Endodermal cell (in vitro differentiated cells): ENCODE data around the gene MUTYH. TPM values are rescaled to one million over a fixed set of nuclear protein-coding genes. Genes with fewer than 3 reads are reported as not detected.
"Not testable (repeated sequence)": the region's sequence is repeated elsewhere in the genome, so short reads cannot be mapped to it uniquely, and the experiment has no call there.

Experiments used
- DNase-seq: peaks from one replicate; pipeline ENCODE4 v3.0.0-alpha.2; 2017
- H3K27ac ChIP-seq: 2 replicates; pipeline ENCODE4 v1.5.1; 2013; ENCODE audit warnings: mild to moderate bottlenecking, low read depth, low read length, moderate library complexity
- H3K27me3 ChIP-seq: 2 replicates; pipeline ENCODE4 v1.6.1; 2013; ENCODE audit warnings: mild to moderate bottlenecking, low read length, moderate library complexity; ENCODE audit not compliant: insufficient read depth, control insufficient read depth, poor library complexity, severe bottlenecking
- H3K36me3 ChIP-seq: 2 replicates; pipeline ENCODE4 v1.7.0; 2013; ENCODE audit warnings: mild to moderate bottlenecking, low read length, moderate library complexity; ENCODE audit not compliant: control insufficient read depth, insufficient read depth
- H3K4me1 ChIP-seq: one replicate; pipeline ENCODE4 v1.7.0; 2013; ENCODE audit warnings: low read length; ENCODE audit not compliant: control insufficient read depth, insufficient read depth
- H3K4me3 ChIP-seq: 2 replicates; pipeline ENCODE4 v1.5.1; 2013; ENCODE audit warnings: mild to moderate bottlenecking, low read length, moderate library complexity
- H3K9ac ChIP-seq: 2 replicates; pipeline ENCODE4 v1.6.1; 2013; ENCODE audit warnings: mild to moderate bottlenecking, low read length, moderate library complexity; ENCODE audit not compliant: poor library complexity, severe bottlenecking; ENCODE audit errors: extremely low read depth
- H3K9me3 ChIP-seq: 2 replicates; pipeline ENCODE4 v1.6.1; 2013; ENCODE audit warnings: mild to moderate bottlenecking, low read length, moderate library complexity; ENCODE audit not compliant: control insufficient read depth
- H3K27ac Mint-ChIP-seq: 2 replicates; pipeline ENCODE4 v1.8.0; 2020; ENCODE audit warnings: mixed read lengths
- H3K27me3 Mint-ChIP-seq: 2 replicates; pipeline ENCODE4 v1.8.0; 2021; ENCODE audit warnings: mild to moderate bottlenecking, mixed read lengths; ENCODE audit not compliant: insufficient read depth
- H3K36me3 Mint-ChIP-seq: 2 replicates; pipeline ENCODE4 v1.8.0; 2020; ENCODE audit warnings: low read depth, mixed read lengths
- H3K4me1 Mint-ChIP-seq: 2 replicates; pipeline ENCODE4 v1.8.0; 2020; ENCODE audit warnings: mixed read lengths
- H3K4me3 Mint-ChIP-seq: 2 replicates; pipeline ENCODE4 v1.8.0; 2020; ENCODE audit warnings: mild to moderate bottlenecking, moderate library complexity, mixed read lengths
- H3K9me3 Mint-ChIP-seq: 2 replicates; pipeline ENCODE4 v1.8.0; 2020; ENCODE audit warnings: mild to moderate bottlenecking, mixed read lengths
- WGBS, 2 experiments: methylation state at CpG; one replicate each; pipeline versions ENCODE4 v1.1.5 to v1.1.7; 2013; ENCODE audit warnings: missing lambda C conversion rate in 2 of 2, mixed read lengths in 1 of 2; ENCODE audit not compliant: insufficient coverage in 1 of 2, insufficient read length in 1 of 2; 5-methylcytosine and 5-hydroxymethylcytosine counted together
- long read RNA-seq, 4 experiments: library from polyadenylated mRNA in 2 of 4; library from RNA in 1 of 4; library from capped mRNA in 1 of 4; stranded (forward) in 3 of 4; unstranded in 1 of 4; transcript quantifications; one replicate each; pipeline ENCODE4 v2.0.0, GENCODE V29; 2020 to 2021; ENCODE audit warnings: inconsistent platforms in 1 of 4
- polyA plus RNA-seq, 2 experiments: library from polyadenylated mRNA; stranded (reverse); fragments of 50-300 nt; gene quantifications; one replicate each; pipeline ENCODE4 v1.2.3, GENCODE V29; 2013
- total RNA-seq, 2 donors: library from RNA; stranded (reverse); fragmentation: NEBNext Ultra II Directional in 1 of 2; extraction: Animal tissue kit (Norgen Biotek cat#: 25700) in 1 of 2; gene quantifications; 2 replicates in 1 of 2; 3 replicates in 1 of 2; pipeline ENCODE4 v1.2.1, GENCODE V29; 2021
- TF ChIP-seq, protein P1 (sequence below): fragments of 200-600 bp; sonication (generic); conservative IDR thresholded peaks from 2 replicates; pipeline ENCODE4 v1.5.0; 2021; ENCODE audit warnings: antibody characterized with exemption, mild to moderate bottlenecking

The MUTYH gene
- total RNA-seq: 10 to 100 TPM; 60.5 to 60.9 TPM
- 51.0 TPM for polyA plus RNA-seq (2013, experiment 1 of 2)
- polyA plus RNA-seq (2013, experiment 2 of 2): 38.1 TPM
- long read RNA-seq, experiment 1, partial matches to known transcripts: 4 of 15 reads
- long read RNA-seq, experiment 1, other reads (novel, unspliced or antisense): 10 of 15 reads
- long read RNA-seq, experiment 2, transcript MUTYH-206 (16 exons, 1,888 nt): minor isoform, 5 of 47 reads
- long read RNA-seq, experiment 2, transcript MUTYH-202 (16 exons, 1,776 nt): major isoform, 11 of 47 reads
- long read RNA-seq, experiment 2, partial matches to known transcripts: 3 of 47 reads
- long read RNA-seq, experiment 2, other reads (novel, unspliced or antisense): 21 of 47 reads
- long read RNA-seq, experiment 3, transcript MUTYH-211 (16 exons, 1,692 nt): minor isoform, 15 of 220 reads
- long read RNA-seq, experiment 3, transcript MUTYH-206 (16 exons, 1,888 nt): minor isoform, 30 of 220 reads
- long read RNA-seq, experiment 3, transcript MUTYH-201 (16 exons, 1,744 nt): minor isoform, 11 of 220 reads
- long read RNA-seq, experiment 3, transcript MUTYH-202 (16 exons, 1,776 nt): major isoform, 50 of 220 reads
- long read RNA-seq, experiment 3, partial matches to known transcripts: 3 of 220 reads
- long read RNA-seq, experiment 3, other reads (novel, unspliced or antisense): 94 of 220 reads
- long read RNA-seq, experiment 4, transcript MUTYH-202 (16 exons, 1,776 nt): major isoform, 11 of 45 reads
- long read RNA-seq, experiment 4, partial matches to known transcripts: 2 of 45 reads
- long read RNA-seq, experiment 4, other reads (novel, unspliced or antisense): 22 of 45 reads

DNA sequence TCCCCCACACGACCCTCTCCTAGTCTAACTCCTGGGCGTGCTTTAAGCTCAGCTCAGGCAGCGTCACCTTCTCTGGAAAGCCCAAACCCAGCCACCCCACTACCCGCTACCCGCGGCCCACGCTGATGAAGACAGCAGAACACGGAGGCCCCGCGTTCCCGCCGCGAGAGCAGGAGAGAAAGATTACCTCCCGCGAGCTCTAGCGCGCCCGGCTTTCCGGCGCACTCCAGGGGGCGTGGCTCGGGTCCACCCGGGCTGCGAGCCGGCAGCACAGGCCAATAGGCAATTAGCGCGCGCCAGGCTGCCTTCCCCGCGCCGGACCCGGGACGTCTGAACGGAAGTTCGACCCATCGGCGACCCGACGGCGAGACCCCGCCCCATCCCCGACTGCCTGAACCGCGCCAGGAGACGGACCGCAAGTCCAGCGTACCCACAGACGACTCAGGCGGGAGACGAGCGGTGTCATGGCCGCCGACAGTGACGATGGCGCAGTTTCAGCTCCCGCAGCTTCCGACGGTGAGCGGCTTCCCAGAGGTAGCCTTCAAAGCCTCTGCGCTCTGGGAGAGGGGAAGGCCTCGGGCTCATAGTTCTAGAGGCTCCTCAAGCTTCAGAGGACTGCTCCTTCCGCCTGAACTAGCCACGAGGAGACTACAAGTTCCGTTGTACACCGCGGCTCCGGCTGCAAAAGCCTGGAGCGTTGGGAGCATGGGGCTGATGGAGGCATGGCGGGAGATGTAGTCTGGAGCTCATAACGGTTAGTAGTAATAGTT lies at the start of gene MUTYH, which contains the start of gene TOE1:
Gene MUTYH (minus strand): TSS at position 652 of the 770 bp plus-strand sequence. CDS start 5,935 bp downstream, outside the sequence.
Gene TOE1 (plus strand): TSS at position 382 of the 770 bp plus-strand sequence. CDS start 83 bp downstream, at position 465.
- Mint-ChIP-seq H3K27ac (peak within 1 kb of the TSS; percentile 99), H3K4me3 (peak within 1 kb of the TSS; percentile 96), H3K9me3 (peaks cover 2% of the 10 kb centered on the region), H3K4me1 (peaks cover 28% of the 10 kb centered on the region), H3K36me3 (peaks cover 36% of the 10 kb centered on the region), H3K27me3 (no peaks in the 10 kb centered on the region)
- 0% methylated on average over 43 to 69 of the region's 70 CpGs for WGBS, 2 experiments
- H3K4me1 ChIP-seq: peaks cover 6% of the 10 kb centered on the region
- TF ChIP-seq, protein P1, sequence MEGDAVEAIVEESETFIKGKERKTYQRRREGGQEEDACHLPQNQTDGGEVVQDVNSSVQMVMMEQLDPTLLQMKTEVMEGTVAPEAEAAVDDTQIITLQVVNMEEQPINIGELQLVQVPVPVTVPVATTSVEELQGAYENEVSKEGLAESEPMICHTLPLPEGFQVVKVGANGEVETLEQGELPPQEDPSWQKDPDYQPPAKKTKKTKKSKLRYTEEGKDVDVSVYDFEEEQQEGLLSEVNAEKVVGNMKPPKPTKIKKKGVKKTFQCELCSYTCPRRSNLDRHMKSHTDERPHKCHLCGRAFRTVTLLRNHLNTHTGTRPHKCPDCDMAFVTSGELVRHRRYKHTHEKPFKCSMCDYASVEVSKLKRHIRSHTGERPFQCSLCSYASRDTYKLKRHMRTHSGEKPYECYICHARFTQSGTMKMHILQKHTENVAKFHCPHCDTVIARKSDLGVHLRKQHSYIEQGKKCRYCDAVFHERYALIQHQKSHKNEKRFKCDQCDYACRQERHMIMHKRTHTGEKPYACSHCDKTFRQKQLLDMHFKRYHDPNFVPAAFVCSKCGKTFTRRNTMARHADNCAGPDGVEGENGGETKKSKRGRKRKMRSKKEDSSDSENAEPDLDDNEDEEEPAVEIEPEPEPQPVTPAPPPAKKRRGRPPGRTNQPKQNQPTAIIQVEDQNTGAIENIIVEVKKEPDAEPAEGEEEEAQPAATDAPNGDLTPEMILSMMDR: no peak
- H3K36me3 ChIP-seq: peaks cover 43% of the 10 kb centered on the region
- H3K4me3 ChIP-seq: peak within 1 kb of the TSS; percentile 92
- no peaks in the 10 kb centered on the region for H3K27me3 ChIP-seq
- peaks cover 10% of the 10 kb centered on the region for H3K9me3 ChIP-seq
- DNase-seq: peak; percentile 98
- H3K9ac ChIP-seq: peak within 1 kb of the TSS; percentile 75
- peak within 1 kb of the TSS; percentile 86 for H3K27ac ChIP-seq

DNA sequence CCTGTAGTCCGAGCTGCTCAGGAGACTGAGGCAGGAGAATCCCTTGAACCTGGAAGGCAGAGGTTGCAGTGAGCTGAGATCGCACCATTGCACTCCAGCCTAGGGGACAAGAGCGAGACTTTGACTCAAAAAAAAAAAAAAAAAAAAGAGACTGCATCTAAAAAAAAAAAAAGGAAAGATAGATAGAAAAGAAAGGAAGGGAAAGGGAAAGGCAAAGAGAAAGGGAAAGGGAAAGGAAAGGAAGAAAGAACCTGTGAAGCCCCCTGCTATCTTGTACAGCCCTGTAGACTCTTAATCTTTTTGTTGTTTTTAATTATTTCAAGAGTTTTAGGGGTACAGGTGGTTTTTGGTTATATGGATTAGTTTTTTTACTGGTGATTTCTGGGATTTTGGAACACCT lies 46.0 kb upstream of the MUTYH start:
- 96 to 100% methylated on average over 1 to 3 of the region's 3 CpGs for WGBS, 2 experiments
- Histone ChIP-seq H3K36me3 (no peaks in the 10 kb centered on the region), H3K27me3 (no peaks in the 10 kb centered on the region), H3K4me3 (no peak overlapping the region), H3K9ac (no peak overlapping the region), H3K4me1 (no peaks in the 10 kb centered on the region), H3K9me3 (no peaks in the 10 kb centered on the region), H3K27ac (no peak overlapping the region)
- H3K27ac Mint-ChIP-seq: no peak overlapping the region
- TF ChIP-seq, protein P1: no peak
- H3K27me3 Mint-ChIP-seq: no peaks in the 10 kb centered on the region
- DNase-seq: no peak
- H3K36me3 Mint-ChIP-seq: no peaks in the 10 kb centered on the region
- H3K4me3 Mint-ChIP-seq: no peak overlapping the region
- no peaks in the 10 kb centered on the region for H3K4me1 Mint-ChIP-seq
- H3K9me3 Mint-ChIP-seq: no peaks in the 10 kb centered on the region

DNA sequence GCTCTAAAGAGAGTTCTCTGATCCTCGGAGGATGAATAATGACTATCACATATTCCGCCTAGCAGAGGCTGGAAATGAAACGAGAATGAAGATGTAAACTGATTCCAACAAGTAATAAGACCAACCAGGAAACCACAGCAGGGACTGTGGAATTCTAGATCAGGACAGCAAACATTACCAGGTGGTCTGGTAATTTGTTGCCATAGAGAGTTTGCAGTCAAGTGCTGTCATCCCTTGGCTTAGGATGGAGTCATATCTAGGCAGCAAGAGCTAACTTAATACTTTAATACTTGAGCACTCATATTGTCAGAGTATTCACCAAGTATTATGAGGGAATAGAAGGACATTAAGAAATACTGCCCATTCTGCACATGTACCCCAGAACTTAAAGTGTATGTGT lies 45.1 kb upstream of the MUTYH start:
- WGBS, 2 experiments: 81 to 93% methylated on average over 3 of the region's 3 CpGs
- Mint-ChIP-seq H3K4me1 (no peaks in the 10 kb centered on the region), H3K9me3 (no peaks in the 10 kb centered on the region)

DNA sequence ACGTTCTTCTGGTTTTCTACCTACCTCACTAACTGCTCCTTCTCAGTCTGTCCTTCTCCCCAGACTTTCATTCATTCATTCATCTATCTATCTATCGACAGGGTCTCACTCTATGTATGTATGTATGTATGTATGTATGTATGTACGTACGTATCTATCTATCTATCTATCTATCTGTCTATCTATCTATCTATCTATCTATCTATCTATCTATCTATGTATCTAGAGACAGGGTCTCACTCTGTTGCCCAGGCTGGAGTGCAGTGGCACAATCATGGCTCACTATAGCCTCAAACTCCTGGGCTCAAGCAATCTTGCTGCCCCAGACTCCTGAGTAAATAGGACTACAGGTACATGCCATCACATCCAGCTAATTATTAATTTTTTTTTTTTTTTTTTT lies 44.0 kb upstream of the MUTYH start:
- not testable (repeated sequence) for H3K27ac ChIP-seq, H3K9ac ChIP-seq, H3K9me3 ChIP-seq, H3K4me3 ChIP-seq, H3K27ac Mint-ChIP-seq, H3K4me3 Mint-ChIP-seq, DNase-seq, H3K36me3 Mint-ChIP-seq, H3K4me1 Mint-ChIP-seq, H3K9me3 Mint-ChIP-seq, H3K27me3 ChIP-seq, H3K27me3 Mint-ChIP-seq, H3K36me3 ChIP-seq, H3K4me1 ChIP-seq
- WGBS, 2 experiments: 89% methylated on average over 1 of the region's 4 CpGs; no CpG with 5 or more reads in 1 of the 2 experiments

More for the DNA sequence above, 45.1 kb upstream of the MUTYH start:
- no peak overlapping the region for H3K27ac Mint-ChIP-seq
- Histone ChIP-seq H3K27me3 (no peaks in the 10 kb centered on the region), H3K4me1 (no peaks in the 10 kb centered on the region), H3K4me3 (no peak overlapping the region), H3K36me3 (no peaks in the 10 kb centered on the region), H3K27ac (no peak overlapping the region), H3K9me3 (no peaks in the 10 kb centered on the region), H3K9ac (no peak overlapping the region)
- no peak for DNase-seq
- H3K27me3 Mint-ChIP-seq: no peaks in the 10 kb centered on the region
- no peak overlapping the region for H3K4me3 Mint-ChIP-seq
- TF ChIP-seq, protein P1: no peak
- H3K36me3 Mint-ChIP-seq: no peaks in the 10 kb centered on the region
